A172 (cell line): ENCODE data around the gene HOPX. TPM values are rescaled to one million over a fixed set of nuclear protein-coding genes. Genes with fewer than 3 reads are reported as not detected.
A peak's percentile ranks its signal among the peaks of the same experiment; 100 is the strongest.
"Not testable (repeated sequence)": the region's sequence is repeated elsewhere in the genome, so short reads cannot be mapped to it uniquely, and the experiment has no call there.

ENCODE experiments used
- DNase-seq: peaks from one replicate; pipeline ENCODE4 v3.0.0-alpha.2; 2015; ENCODE audit warnings: low spot score
- total RNA-seq: library from RNA; depleted of rRNA; stranded (reverse); fragments of >200 nt; shearing (Covaris generic); gene quantifications from 2 replicates; pipeline ENCODE4 v1.2.3, GENCODE V29; 2014; rRNA removed

HOPX gene
- total RNA-seq, result not detected in 2 replicates

GRCh38 chr4:56681158-56681852, at the start of gene HOPX:
Gene HOPX (minus strand): TSS chr4:56681296. CDS start chr4:56657816, 23,480 bp downstream.
- DNase-seq, result no peak

- DNase-seq, result no peak
Measured at GRCh38 chr4:56730097-56730496, 49.0 kb upstream of the HOPX start.

- DNase-seq, result peak; percentile 88
Measured at GRCh38 chr4:56728512-56728911, 47.4 kb upstream of the HOPX start.

- DNase-seq, result no peak
Measured at GRCh38 chr4:56727150-56727549, 46.1 kb upstream of the HOPX start.

- not testable (repeated sequence) for DNase-seq
Measured at GRCh38 chr4:56726593-56726992, 45.5 kb upstream of the HOPX start.

GRCh38 chr4:56723659-56724230, 42.6 kb upstream of the HOPX start:
- DNase-seq, result no peak

- DNase-seq, result peak; percentile 24
Measured at GRCh38 chr4:56723201-56723605, 42.1 kb upstream of the HOPX start.

GRCh38 chr4:56708146-56708545, 27.1 kb upstream of the HOPX start:
- no peak for DNase-seq

GRCh38 chr4:56705966-56706365, 24.9 kb upstream of the HOPX start:
- DNase-seq, result no peak

- DNase-seq, result no peak
Measured at GRCh38 chr4:56705334-56705733, 24.2 kb upstream of the HOPX start.

GRCh38 chr4:56704089-56704871, 23.2 kb upstream of the HOPX start:
- DNase-seq, result no peak

GRCh38 chr4:56703378-56703777, 22.3 kb upstream of the HOPX start:
- no peak for DNase-seq

- no peak for DNase-seq
Measured at GRCh38 chr4:56701644-56702043, 20.5 kb upstream of the HOPX start.

- no peak for DNase-seq
Measured at GRCh38 chr4:56701161-56701480, 20.0 kb upstream of the HOPX start.

GRCh38 chr4:56699537-56700105, 18.5 kb upstream of the HOPX start:
- DNase-seq, result no peak

- DNase-seq, result peak; percentile 61
Measured at GRCh38 chr4:56698329-56698728, 17.2 kb upstream of the HOPX start.

GRCh38 chr4:56696056-56696455, 15.0 kb upstream of the HOPX start:
- DNase-seq, result no peak

GRCh38 chr4:56693476-56693875, 12.4 kb upstream of the HOPX start:
- DNase-seq, result not testable (repeated sequence)

GRCh38 chr4:56692576-56692975, 11.5 kb upstream of the HOPX start:
- DNase-seq, result no peak

- no peak for DNase-seq
Measured at GRCh38 chr4:56691425-56691824, 10.3 kb upstream of the HOPX start.

- no peak for DNase-seq
Measured at GRCh38 chr4:56690393-56690792, 9.3 kb upstream of the HOPX start.

- DNase-seq, result no peak
Measured at GRCh38 chr4:56689201-56689969, 8.3 kb upstream of the HOPX start.
